Esophagus squamous epithelium (tissue), 5 donors: ENCODE measurements around the gene IRS1. TPM values are rescaled to one million over a fixed set of nuclear protein-coding genes. Genes with fewer than 3 reads are reported as not detected.
A peak's percentile ranks its signal among the peaks of the same experiment; 100 is the strongest.

Source experiments
- DNase-seq: peaks from one replicate; lab custom pipeline; 2025; lab: John Stamatoyannopoulos, UW
- H3K27ac ChIP-seq, 4 donors: fragments of 200-600 bp; sonication (generic); one replicate each; pipeline ENCODE4 v1.5.1; 2016 to 2019; ENCODE audit warnings: mild to moderate bottlenecking in 1 of 4
- H3K27me3 ChIP-seq, 4 donors: fragments of 200-600 bp; sonication (generic); 1 replicate in 3 of 4; 2 replicates in 1 of 4; pipeline versions ENCODE4 v1.5.1 to v1.6.0; 2017 to 2021; ENCODE audit warnings: antibody characterized with exemption in 1 of 4
- H3K36me3 ChIP-seq, 3 donors: fragments of 200-600 bp; sonication (generic); one replicate each; pipeline ENCODE4 v1.5.1; 2016 to 2019
- H3K4me1 ChIP-seq, 3 donors: fragments of 200-600 bp; sonication (generic); one replicate each; pipeline ENCODE4 v1.5.1; 2017 to 2019
- H3K4me3 ChIP-seq, 4 donors: fragments of 200-600 bp; sonication (generic); 1 replicate in 3 of 4; 2 replicates in 1 of 4; pipeline ENCODE4 v1.5.1; 2016 to 2019; ENCODE audit warnings: mild to moderate bottlenecking in 2 of 4, moderate library complexity in 1 of 4
- H3K9me3 ChIP-seq, 3 donors: fragments of 200-600 bp; sonication (generic); one replicate each; pipeline ENCODE4 v1.5.1; 2016 to 2019
- POLR2A ChIP-seq, 4 donors: fragments of 450-650 bp; IDR thresholded peaks; one replicate each; pipeline ENCODE4 v1.6.1; 2017; ENCODE audit warnings: antibody characterized with exemption in 4 of 4, mild to moderate bottlenecking in 4 of 4, moderate library complexity in 3 of 4
- WGBS, 2 donors: methylation state at CpG; one replicate each; pipeline ENCODE4 v1.1.5; 2018; 5-methylcytosine and 5-hydroxymethylcytosine counted together
- intact Hi-C: fragments of 100-400 bp; cut with DNase I; formaldehyde crosslinking; loops from one replicate; pipeline ENCODE4 v1.15.0; 2022
- total RNA-seq, 4 donors: library from RNA; depleted of rRNA; stranded (reverse); fragments of >200 nt; gene quantifications; one replicate each; pipeline ENCODE4 v1.1.0, GENCODE V29; 2016
- TF ChIP-seq, protein P1 (sequence below), 6 experiments: fragments of 450-650 bp in 4 of 6; fragments of 200-600 bp in 2 of 6; sonication (generic) in 2 of 6; IDR thresholded peaks; one replicate each; pipeline ENCODE4 v1.5.1; 2016 to 2019; ENCODE audit warnings: antibody characterized with exemption in 6 of 6, mild to moderate bottlenecking in 4 of 6, moderate library complexity in 4 of 6
- donor health status: DM: yes; HTN: yes; CAD: no.

The IRS1 gene
- total RNA-seq, 4 donors from 2014 or later, result 3.5 to 20.5 (median 14.2) TPM

DNA sequence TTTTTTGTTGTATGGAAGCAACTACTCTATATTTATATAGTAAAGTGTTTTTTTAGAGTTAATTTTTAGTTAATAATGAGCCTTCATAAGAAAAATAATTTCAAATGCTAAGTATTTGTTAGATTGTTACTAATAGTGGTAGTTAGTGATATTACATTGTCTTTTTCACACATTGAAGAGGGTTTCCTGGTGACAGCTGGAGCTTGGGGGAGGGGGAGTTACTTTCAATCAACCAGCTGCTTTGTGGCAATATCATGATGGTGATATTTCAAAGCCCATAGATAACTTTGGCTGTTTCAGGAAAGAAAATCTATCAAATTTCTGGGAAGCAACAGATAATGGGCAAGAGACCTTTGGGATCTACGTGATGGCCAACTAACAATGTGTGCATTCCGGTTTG, 40.3 kb upstream of the IRS1 start:
- DNase-seq, result no peak
- Histone ChIP-seq H3K4me3 (peak overlapping the region in 1 of 4 donors; percentile 5), H3K4me1 (peaks cover 5 to 32% (median 12%) of the 10 kb centered on the region in 3 donors), H3K27ac (no peak overlapping the region), H3K9me3 (no peaks in the 10 kb centered on the region), H3K36me3 (peaks cover 0 to 6% (median 0%) of the 10 kb centered on the region in 3 donors), H3K27me3 (no peaks in the 10 kb centered on the region)
- TF ChIP-seq, protein P1, sequence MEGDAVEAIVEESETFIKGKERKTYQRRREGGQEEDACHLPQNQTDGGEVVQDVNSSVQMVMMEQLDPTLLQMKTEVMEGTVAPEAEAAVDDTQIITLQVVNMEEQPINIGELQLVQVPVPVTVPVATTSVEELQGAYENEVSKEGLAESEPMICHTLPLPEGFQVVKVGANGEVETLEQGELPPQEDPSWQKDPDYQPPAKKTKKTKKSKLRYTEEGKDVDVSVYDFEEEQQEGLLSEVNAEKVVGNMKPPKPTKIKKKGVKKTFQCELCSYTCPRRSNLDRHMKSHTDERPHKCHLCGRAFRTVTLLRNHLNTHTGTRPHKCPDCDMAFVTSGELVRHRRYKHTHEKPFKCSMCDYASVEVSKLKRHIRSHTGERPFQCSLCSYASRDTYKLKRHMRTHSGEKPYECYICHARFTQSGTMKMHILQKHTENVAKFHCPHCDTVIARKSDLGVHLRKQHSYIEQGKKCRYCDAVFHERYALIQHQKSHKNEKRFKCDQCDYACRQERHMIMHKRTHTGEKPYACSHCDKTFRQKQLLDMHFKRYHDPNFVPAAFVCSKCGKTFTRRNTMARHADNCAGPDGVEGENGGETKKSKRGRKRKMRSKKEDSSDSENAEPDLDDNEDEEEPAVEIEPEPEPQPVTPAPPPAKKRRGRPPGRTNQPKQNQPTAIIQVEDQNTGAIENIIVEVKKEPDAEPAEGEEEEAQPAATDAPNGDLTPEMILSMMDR (IDR thresholded peaks at IDR 0.05), result no peak
- no peak for TF ChIP-seq POLR2A (IDR thresholded peaks at IDR 0.05)
- intact Hi-C loops, result no loop called here
- 95 to 96% methylated on average over 2 of the region's 2 CpGs for WGBS, 2 donors

DNA sequence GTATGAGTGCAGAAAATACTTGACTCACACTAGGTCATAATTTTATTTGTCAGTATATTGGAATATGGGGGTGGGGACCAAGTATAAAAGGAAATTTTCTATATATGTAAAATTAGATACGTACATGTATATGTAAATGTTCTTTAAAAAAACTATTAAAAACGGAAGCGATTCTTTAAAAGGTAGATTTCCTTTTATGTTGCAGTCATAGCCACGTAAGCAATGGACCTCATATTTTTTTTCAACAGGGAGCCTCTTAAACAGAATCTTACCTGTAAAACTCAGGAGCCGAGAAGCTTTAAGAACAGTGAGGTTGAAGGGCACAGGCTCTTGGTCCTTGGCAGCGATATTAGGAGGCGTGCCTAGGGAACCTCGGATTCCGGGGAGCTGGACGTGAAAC, 39.5 kb upstream of the IRS1 start:
- H3K27me3 ChIP-seq, result no peaks in the 10 kb centered on the region
- DNase-seq, result no peak
- H3K9me3 ChIP-seq, result no peaks in the 10 kb centered on the region
- H3K4me3 ChIP-seq, result peak overlapping the region in 1 of 4 donors; percentile 5
- no peak overlapping the region for H3K27ac ChIP-seq
- TF ChIP-seq POLR2A (IDR thresholded peaks at IDR 0.05), result no peak
- TF ChIP-seq, protein P1 (IDR thresholded peaks at IDR 0.05), result no peak
- 83 to 91% methylated on average over 10 of the region's 10 CpGs for WGBS, 2 donors
- peaks cover 5 to 40% (median 16%) of the 10 kb centered on the region in 3 donors for H3K4me1 ChIP-seq
- peaks cover 0 to 6% (median 0%) of the 10 kb centered on the region in 3 donors for H3K36me3 ChIP-seq
- intact Hi-C loops, result no loop called here

DNA sequence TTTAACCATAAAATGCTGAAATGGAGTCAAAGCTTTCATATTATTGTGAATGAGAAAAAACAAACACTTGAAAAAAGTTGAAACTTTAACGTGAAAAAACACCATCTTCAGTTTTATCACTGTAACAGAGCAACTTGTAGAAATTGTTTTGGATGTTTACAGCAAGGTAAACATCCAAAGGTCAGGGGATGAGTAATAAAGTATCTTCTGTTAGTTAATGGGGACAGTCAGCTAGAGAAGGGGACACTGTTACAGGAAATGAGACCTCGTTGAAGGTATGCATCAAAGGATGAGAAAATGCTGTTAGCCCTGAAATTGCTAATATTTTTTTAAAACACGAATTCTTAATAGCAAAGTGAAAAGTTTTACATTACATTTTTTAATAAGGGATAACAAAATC, 39.1 kb upstream of the IRS1 start:
- Histone ChIP-seq H3K9me3 (no peaks in the 10 kb centered on the region), H3K4me1 (peaks cover 5 to 43% (median 16%) of the 10 kb centered on the region in 3 donors), H3K36me3 (peaks cover 0 to 6% (median 0%) of the 10 kb centered on the region in 3 donors), H3K4me3 (no peak overlapping the region), H3K27me3 (no peaks in the 10 kb centered on the region), H3K27ac (no peak overlapping the region)
- DNase-seq, result no peak
- intact Hi-C loops, result no loop called here
- TF ChIP-seq, protein P1 (IDR thresholded peaks at IDR 0.05), result no peak
- no peak for TF ChIP-seq POLR2A (IDR thresholded peaks at IDR 0.05)
- 67 to 69% methylated on average over 3 of the region's 3 CpGs for WGBS, 2 donors

DNA sequence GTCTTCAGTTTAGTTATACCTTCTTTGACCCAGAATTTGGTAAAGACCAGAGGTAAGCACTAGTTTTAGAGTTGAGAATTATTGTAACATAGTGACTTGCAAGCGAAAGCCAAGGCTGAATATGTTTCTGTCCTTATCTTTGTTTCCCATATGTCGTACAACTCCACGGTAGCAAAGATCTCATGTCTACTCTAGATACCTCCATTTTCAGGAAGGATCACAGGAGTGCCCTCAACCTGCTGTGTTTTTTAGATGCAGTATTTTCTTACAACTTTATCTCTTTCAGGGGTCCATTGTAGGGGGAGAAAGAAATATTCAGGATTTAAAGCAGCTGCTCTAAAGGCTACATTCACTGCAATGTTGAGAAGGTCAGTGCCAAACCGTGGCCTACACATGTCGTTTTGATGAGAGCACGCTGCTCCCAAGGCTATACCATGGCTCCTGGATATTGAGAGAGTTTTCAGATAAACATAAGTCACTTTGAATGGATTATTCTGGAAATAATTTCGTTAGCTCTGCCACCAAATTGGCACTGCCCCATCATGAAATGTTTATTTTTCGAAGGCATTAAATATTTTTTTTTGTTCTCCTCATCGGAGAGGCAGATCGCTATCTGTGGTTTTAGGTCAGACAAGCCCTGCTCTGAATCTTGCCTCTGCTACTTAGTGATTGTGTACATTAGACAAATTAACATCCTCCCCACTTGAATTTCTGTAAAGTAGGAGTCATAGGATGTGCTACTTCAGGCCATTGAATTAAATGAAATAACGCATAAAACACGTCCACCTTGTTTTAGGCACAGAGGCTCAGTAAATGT, 38.4 kb upstream of the IRS1 start:
- Histone ChIP-seq H3K9me3 (no peaks in the 10 kb centered on the region), H3K27ac (peak overlapping the region in 2 of 4 donors; percentile 97 to 100), H3K27me3 (no peaks in the 10 kb centered on the region), H3K36me3 (peaks cover 0 to 6% (median 0%) of the 10 kb centered on the region in 3 donors), H3K4me1 (peaks cover 5 to 43% (median 16%) of the 10 kb centered on the region in 3 donors), H3K4me3 (no peak overlapping the region)
- no peak for DNase-seq
- intact Hi-C loops, result no loop called here
- TF ChIP-seq POLR2A (IDR thresholded peaks at IDR 0.05), result no peak
- TF ChIP-seq, protein P1 (IDR thresholded peaks at IDR 0.05), result no peak
- WGBS, 2 donors, result 74 to 80% methylated on average over 11 to 12 of the region's 12 CpGs

- H3K36me3 ChIP-seq, result peaks cover 0 to 6% (median 0%) of the 10 kb centered on the region in 3 donors
- TF ChIP-seq POLR2A (IDR thresholded peaks at IDR 0.05), result no peak
- TF ChIP-seq, protein P1 (IDR thresholded peaks at IDR 0.05), result no peak
- intact Hi-C loops, result no loop called here
- no peak for DNase-seq
- peak overlapping the region in 1 of 4 donors; percentile 89 for H3K4me3 ChIP-seq
- H3K27ac ChIP-seq, result peak overlapping the region in 3 of 4 donors; percentile 97 to 100 (median 97)
- no peaks in the 10 kb centered on the region for H3K9me3 ChIP-seq
- no peaks in the 10 kb centered on the region for H3K27me3 ChIP-seq
- WGBS, 2 donors, result 73 to 75% methylated on average over 7 of the region's 7 CpGs
- H3K4me1 ChIP-seq, result peaks cover 5 to 43% (median 16%) of the 10 kb centered on the region in 3 donors
These were observed 37.7 kb upstream of the IRS1 start for GRCh38 chr2:226837334-226837733.
